SK-N-SH (cell line): ENCODE data around the gene RAD51.

Experiments
- CTCF ChIP-seq: fragments of 200-600 bp; sonication (generic); IDR thresholded peaks from 2 replicates; pipeline ENCODE4 v1.6.1; 2017; ENCODE audit warnings: antibody characterized with exemption, mild to moderate bottlenecking, moderate library complexity
- EP300 ChIP-seq, 2 experiments: IDR thresholded peaks; 2 replicates each; pipeline versions ENCODE4 v1.4.0 to v1.6.1; 2012; ENCODE audit warnings: borderline replicate concordance in 1 of 2, low read depth in 1 of 2, low read length in 1 of 2
- FOSL2 ChIP-seq: IDR thresholded peaks from 2 replicates; pipeline ENCODE4 v1.4.0; 2012; ENCODE audit warnings: low read depth, mild to moderate bottlenecking, moderate library complexity, borderline replicate concordance
- FOXM1 ChIP-seq: IDR thresholded peaks from 2 replicates; pipeline ENCODE4 v1.4.0; 2012; ENCODE audit warnings: low read depth, mild to moderate bottlenecking
- IRF3 ChIP-seq: fragments of 150-350 bp; IDR thresholded peaks from 2 replicates; pipeline ENCODE4 v1.6.1; 2016; ENCODE audit warnings: mild to moderate bottlenecking, low read depth, low read length
- MXI1 ChIP-seq: IDR thresholded peaks from 2 replicates; pipeline ENCODE4 v1.6.1; 2012; ENCODE audit warnings: mild to moderate bottlenecking, low read depth, low read length, improper control_type of control experiment
- POLR2AphosphoS5 ChIP-seq: IDR thresholded peaks from 2 replicates; pipeline ENCODE4 v1.6.1; 2012; ENCODE audit warnings: low read depth, low read length
- RAD21 ChIP-seq: IDR thresholded peaks from 2 replicates; pipeline ENCODE4 v1.6.1; 2012; ENCODE audit warnings: mild to moderate bottlenecking, low read length
- REST ChIP-seq: IDR thresholded peaks from 2 replicates; pipeline ENCODE4 v1.6.1; 2012; ENCODE audit warnings: mild to moderate bottlenecking, low read depth, low read length, moderate library complexity
- RXRA ChIP-seq: IDR thresholded peaks from 2 replicates; pipeline ENCODE4 v1.4.0; 2012; ENCODE audit warnings: low read depth, mild to moderate bottlenecking, borderline replicate concordance
- TAF1 ChIP-seq: IDR thresholded peaks from 2 replicates; pipeline ENCODE4 v1.6.1; 2012; ENCODE audit warnings: low read depth, mild to moderate bottlenecking, low read length, moderate library complexity, borderline replicate concordance
- TCF12 ChIP-seq: IDR thresholded peaks from 2 replicates; pipeline ENCODE4 v1.4.0; 2012
- USF1 ChIP-seq: IDR thresholded peaks from 2 replicates; pipeline ENCODE4 v1.4.0; 2012; ENCODE audit warnings: low read depth, borderline replicate concordance
- USF2 ChIP-seq: fragments of 150-350 bp; IDR thresholded peaks from 2 replicates; pipeline ENCODE4 v1.6.1; 2017; ENCODE audit warnings: antibody characterized with exemption, low read length, low read depth, borderline replicate concordance

GRCh38 chr15:40685376-40685775 lies 9.6 kb upstream of the RAD51 start:
- no peak for TF ChIP-seq USF2
- no peak for TF ChIP-seq CTCF
- no peak for TF ChIP-seq RAD21
- no peak for TF ChIP-seq TAF1
- TF ChIP-seq POLR2AphosphoS5 = no peak
- no peak for TF ChIP-seq REST
- TF ChIP-seq MXI1 = no peak
- TF ChIP-seq TCF12 = no peak
- TF ChIP-seq FOXM1 = no peak
- no peak for TF ChIP-seq USF1
- TF ChIP-seq IRF3 = no peak
- no peak for TF ChIP-seq EP300 (IDR thresholded peaks at IDR 0.05; ENCODE audit: borderline replicate concordance in 1 of 2, low read depth in 1 of 2, low read length in 1 of 2)
- no peak for TF ChIP-seq RXRA
- no peak for TF ChIP-seq FOSL2
